BJ (cell line): ENCODE data around the gene SELPLG. TPM values are rescaled to one million over a fixed set of nuclear protein-coding genes. Genes with fewer than 3 reads are reported as not detected.

Experiments used
- CTCF ChIA-PET: fragments of 350-600 bp; formaldehyde crosslinking; extraction: SDS; loops from one replicate; lab custom pipeline; 2021; ENCODE audit warnings: antibody characterized with exemption, inconsistent platforms; lab: Yijun Ruan, JAX
- POLR2A ChIA-PET: fragments of 300-600 bp; sonication (Branson Sonifier 250); formaldehyde crosslinking; extraction: SDS; loops from one replicate; lab custom pipeline; 2021; ENCODE audit warnings: antibody characterized with exemption; lab: Charles Lee
- DNase-seq: peaks from one replicate; pipeline ENCODE4 v3.0.0-alpha.2; 2011; ENCODE audit warnings: low read depth
- H3K27me3 ChIP-seq: 2 replicates; pipeline ENCODE4 v1.6.0; 2011; ENCODE audit warnings: low read length; ENCODE audit not compliant: control insufficient read depth, insufficient read depth
- H3K36me3 ChIP-seq: 2 replicates; pipeline ENCODE4 v1.5.1; 2011; ENCODE audit warnings: low read length; ENCODE audit not compliant: control insufficient read depth, insufficient read depth
- H3K4me3 ChIP-seq: 2 replicates; pipeline ENCODE4 v1.5.1; 2011; ENCODE audit warnings: low read depth, mild to moderate bottlenecking, control low read depth, low read length
- CTCF ChIP-seq: IDR thresholded peaks from 2 replicates; pipeline ENCODE4 v1.5.1; 2011; ENCODE audit warnings: low read depth, mild to moderate bottlenecking, control low read depth, inconsistent platforms, low read length, moderate library complexity; ENCODE audit not compliant: insufficient read depth
- polyA plus RNA-seq: library from polyadenylated mRNA; depleted of rRNA; stranded (reverse); fragments of >200 nt; gene quantifications from 2 replicates; pipeline ENCODE4 v1.2.3, GENCODE V29; 2011

The SELPLG gene
- polyA plus RNA-seq, 1 experiment: 8.1 TPM

GRCh38 chr12:108644811-108645120 lies 11.1 kb upstream of the SELPLG start:
- no peaks in the 10 kb centered on the region for H3K27me3 ChIP-seq
- ChIA-PET POLR2A (no interaction called here), CTCF (interaction anchor here (1.3 kb wide), 1 partner anchor 158 kb away, joined by 3 read pairs; no protein-coding TSS in a partner anchor)

GRCh38 chr12:108643941-108644810 lies 10.5 kb upstream of the SELPLG start:
- Histone ChIP-seq H3K4me3 (no peak overlapping the region), H3K36me3 (peaks cover 19% of the 10 kb centered on the region), H3K27me3 (no peaks in the 10 kb centered on the region)
- TF ChIP-seq CTCF: no peak
- DNase-seq: no peak
- ChIA-PET POLR2A (no interaction called here), CTCF (interaction anchor here (1.3 kb wide), 1 partner anchor 159 kb away, joined by 3 read pairs; no protein-coding TSS in a partner anchor)

More at GRCh38 chr12:108644811-108645120, 11.1 kb upstream of the SELPLG start:
- no peak for DNase-seq
- H3K4me3 ChIP-seq: no peak overlapping the region
- TF ChIP-seq CTCF: no peak
- H3K36me3 ChIP-seq: peaks cover 19% of the 10 kb centered on the region

GRCh38 chr12:108642899-108643654 lies 9.4 kb upstream of the SELPLG start:
- ChIA-PET POLR2A (no interaction called here), CTCF (no interaction called here)
- Histone ChIP-seq H3K4me3 (no peak overlapping the region), H3K27me3 (no peaks in the 10 kb centered on the region), H3K36me3 (peaks cover 13% of the 10 kb centered on the region)
- DNase-seq: no peak
- TF ChIP-seq CTCF: no peak

- CTCF ChIA-PET: no interaction called here
- POLR2A ChIA-PET: no interaction called here
- peaks cover 10% of the 10 kb centered on the region for H3K36me3 ChIP-seq
- no peak for TF ChIP-seq CTCF
- H3K27me3 ChIP-seq: no peaks in the 10 kb centered on the region
- no peak for DNase-seq
- H3K4me3 ChIP-seq: no peak overlapping the region
Measured at GRCh38 chr12:108642269-108642870, 8.7 kb upstream of the SELPLG start.
